AG10803 (cell line): ENCODE measurements around the gene UQCC5.

Experiments
- DNase-seq: peaks from one replicate; pipeline ENCODE4 v3.0.0; 2010; ENCODE audit warnings: low read depth
- H3K4me3 ChIP-seq: 2 replicates; pipeline ENCODE4 v1.5.1; 2011; ENCODE audit warnings: mild to moderate bottlenecking, low read length, control low read depth
- TF ChIP-seq, protein P1 (sequence below): conservative IDR thresholded peaks from 2 replicates; pipeline ENCODE4 v1.5.1; 2011; ENCODE audit warnings: mild to moderate bottlenecking, low read length, control low read depth, inconsistent platforms

The UQCC5 gene

DNA sequence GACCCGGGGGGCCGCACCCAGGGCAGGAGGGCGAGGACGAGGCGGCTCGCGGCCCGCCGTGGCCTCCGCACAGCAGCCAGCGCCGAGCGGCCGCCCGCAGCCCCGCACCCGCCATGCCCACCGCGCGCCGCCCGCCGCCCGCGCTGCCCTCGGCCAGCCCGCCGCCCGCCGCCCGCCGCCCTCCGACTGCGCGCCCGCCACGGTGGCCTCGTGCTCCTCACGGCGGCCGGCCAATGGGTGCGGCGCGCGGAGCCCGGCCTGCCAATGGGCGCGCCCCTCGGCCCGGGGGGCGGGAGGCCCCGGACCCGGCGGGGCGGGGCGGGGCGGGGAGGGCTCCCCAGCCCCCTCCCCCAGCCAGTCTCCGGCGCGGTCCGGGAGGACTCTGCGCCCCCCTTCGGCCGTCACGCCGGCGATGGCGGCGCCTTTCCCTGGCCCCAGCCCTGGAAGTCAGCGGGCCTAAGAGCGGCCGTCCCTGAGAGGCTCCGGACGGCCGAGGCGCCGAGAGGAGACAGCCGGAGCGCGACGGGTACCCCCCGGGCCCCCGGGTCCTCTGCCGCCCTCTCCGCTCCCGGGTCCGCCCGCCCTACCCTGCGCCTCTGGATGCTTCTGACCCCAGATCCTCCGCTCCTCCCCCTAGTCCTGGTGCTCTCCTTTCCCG is 2.7 kb upstream of the UQCC5 start, which contains the start of gene NT5DC2:
NT5DC2 (minus strand) TSS at position 235 of the 658 bp plus-strand sequence; CDS start at position 115, 120 bp downstream.
- TF ChIP-seq, protein P1, sequence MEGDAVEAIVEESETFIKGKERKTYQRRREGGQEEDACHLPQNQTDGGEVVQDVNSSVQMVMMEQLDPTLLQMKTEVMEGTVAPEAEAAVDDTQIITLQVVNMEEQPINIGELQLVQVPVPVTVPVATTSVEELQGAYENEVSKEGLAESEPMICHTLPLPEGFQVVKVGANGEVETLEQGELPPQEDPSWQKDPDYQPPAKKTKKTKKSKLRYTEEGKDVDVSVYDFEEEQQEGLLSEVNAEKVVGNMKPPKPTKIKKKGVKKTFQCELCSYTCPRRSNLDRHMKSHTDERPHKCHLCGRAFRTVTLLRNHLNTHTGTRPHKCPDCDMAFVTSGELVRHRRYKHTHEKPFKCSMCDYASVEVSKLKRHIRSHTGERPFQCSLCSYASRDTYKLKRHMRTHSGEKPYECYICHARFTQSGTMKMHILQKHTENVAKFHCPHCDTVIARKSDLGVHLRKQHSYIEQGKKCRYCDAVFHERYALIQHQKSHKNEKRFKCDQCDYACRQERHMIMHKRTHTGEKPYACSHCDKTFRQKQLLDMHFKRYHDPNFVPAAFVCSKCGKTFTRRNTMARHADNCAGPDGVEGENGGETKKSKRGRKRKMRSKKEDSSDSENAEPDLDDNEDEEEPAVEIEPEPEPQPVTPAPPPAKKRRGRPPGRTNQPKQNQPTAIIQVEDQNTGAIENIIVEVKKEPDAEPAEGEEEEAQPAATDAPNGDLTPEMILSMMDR, result no peak; the same call in 1 of the 2 replicates
- peak; percentile 64 for DNase-seq
- H3K4me3 ChIP-seq, result peak within 1 kb of the TSS; percentile 66

GRCh38 chr3:52534281-52535183 is 1.9 kb upstream of the UQCC5 start:
- DNase-seq, result peak; percentile 18
- TF ChIP-seq, protein P1, result no peak
- H3K4me3 ChIP-seq, result peak overlapping the region; percentile 65

- TF ChIP-seq, protein P1, result no peak
- H3K4me3 ChIP-seq, result no peak overlapping the region; the same call in 1 of the 2 replicates
- no peak for DNase-seq
Observed at GRCh38 chr3:52535411-52536111, 844 bp upstream of the UQCC5 start.

DNA sequence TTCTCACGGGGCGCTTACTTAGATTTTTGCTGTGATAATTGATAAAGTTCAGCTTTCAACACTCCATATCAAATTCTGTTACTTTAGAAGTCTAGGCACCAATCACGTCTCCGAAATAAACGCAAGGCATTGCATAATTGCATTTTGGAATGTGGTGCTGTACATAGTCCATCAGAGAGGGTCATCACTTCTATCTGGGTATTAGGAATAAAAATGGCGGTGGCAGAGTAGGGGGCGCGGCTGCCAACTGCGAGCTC is 365 bp upstream of the UQCC5 start:
- TF ChIP-seq, protein P1, result no peak
- peak overlapping the region; percentile 15 for H3K4me3 ChIP-seq
- no peak for DNase-seq

DNA sequence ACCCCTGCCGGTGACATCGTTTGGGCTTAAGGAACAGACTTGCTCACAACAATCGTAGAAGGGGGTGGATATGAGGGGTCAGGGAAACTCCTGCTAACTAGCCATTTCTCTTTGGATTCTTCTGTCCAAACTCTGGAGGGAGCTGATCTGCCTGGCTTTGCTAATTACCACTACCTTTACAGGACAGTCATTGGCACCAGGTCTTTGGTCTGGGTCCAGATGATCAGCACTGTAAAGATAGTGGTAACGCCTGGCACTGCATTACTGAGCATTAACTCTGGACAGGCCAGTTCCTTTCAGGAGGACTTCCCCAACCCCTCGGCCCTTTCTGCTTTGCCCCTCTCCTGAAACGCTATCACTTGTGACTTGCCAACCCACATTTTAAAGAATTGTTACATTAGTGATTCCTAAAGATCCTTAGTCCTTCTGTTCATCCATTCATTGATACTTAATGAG is 788 bp downstream of the UQCC5 start:
- H3K4me3 ChIP-seq, result peak overlapping the region; percentile 88
- TF ChIP-seq, protein P1, result peak; percentile 2; the same call in 1 of the 2 replicates
- DNase-seq, result no peak

- DNase-seq, result no peak
- peak overlapping the region; percentile 88 for H3K4me3 ChIP-seq
- TF ChIP-seq, protein P1, result no peak
Observed at GRCh38 chr3:52537726-52538421, 1.5 kb downstream of the UQCC5 start.
